HG02884 (cell line): ENCODE results near the gene MGAT5.
"Not testable (repeated sequence)": the region's sequence is repeated elsewhere in the genome, so short reads cannot be mapped to it uniquely, and the experiment has no call there.

Experiments used
- ATAC-seq: cut with Tn5 transposase; IDR thresholded peaks from one replicate; pipeline ENCODE4 v1.9.1; 2021; ENCODE audit warnings: mild to moderate bottlenecking, moderate library complexity; ENCODE audit not compliant: unreplicated experiment

MGAT5 gene

GRCh38 chr2:134276381-134277172 lies 22.7 kb downstream of the MGAT5 start:
- no peak for ATAC-seq

- no peak for ATAC-seq
These were observed 23.4 kb downstream of the MGAT5 start for GRCh38 chr2:134277223-134277622.

GRCh38 chr2:134278553-134278952 lies 24.7 kb downstream of the MGAT5 start:
- ATAC-seq, result no peak

- no peak for ATAC-seq
These were observed 25.5 kb downstream of the MGAT5 start for GRCh38 chr2:134279417-134279816.

GRCh38 chr2:134280231-134280630 lies 26.4 kb downstream of the MGAT5 start:
- ATAC-seq, result no peak

GRCh38 chr2:134280726-134281125 lies 26.9 kb downstream of the MGAT5 start:
- ATAC-seq, result no peak

GRCh38 chr2:134281815-134282419 lies 28.0 kb downstream of the MGAT5 start:
- no peak for ATAC-seq

GRCh38 chr2:134282629-134283400 lies 28.9 kb downstream of the MGAT5 start:
- peak; percentile 90 for ATAC-seq

- ATAC-seq, result no peak
These were observed 29.8 kb downstream of the MGAT5 start for GRCh38 chr2:134283661-134284060.

GRCh38 chr2:134284119-134284670 lies 30.3 kb downstream of the MGAT5 start:
- ATAC-seq, result no peak

- ATAC-seq, result peak; percentile 39
These were observed 33.5 kb downstream of the MGAT5 start for GRCh38 chr2:134287323-134287722.

GRCh38 chr2:134288814-134289213 lies 34.9 kb downstream of the MGAT5 start:
- ATAC-seq, result no peak

GRCh38 chr2:134289225-134289624 lies 35.4 kb downstream of the MGAT5 start:
- ATAC-seq, result no peak

- ATAC-seq, result peak; percentile 44
These were observed 36.5 kb downstream of the MGAT5 start for GRCh38 chr2:134290358-134290757.

- ATAC-seq, result no peak
These were observed 38.6 kb downstream of the MGAT5 start for GRCh38 chr2:134292514-134292913.

- no peak for ATAC-seq
These were observed 40.1 kb downstream of the MGAT5 start for GRCh38 chr2:134293719-134294537.

GRCh38 chr2:134294598-134294997 lies 40.7 kb downstream of the MGAT5 start:
- ATAC-seq, result not testable (repeated sequence)

GRCh38 chr2:134295441-134295840 lies 41.6 kb downstream of the MGAT5 start:
- ATAC-seq, result no peak

GRCh38 chr2:134296301-134296700 lies 42.4 kb downstream of the MGAT5 start:
- no peak for ATAC-seq

- ATAC-seq, result no peak
These were observed 45.5 kb downstream of the MGAT5 start for GRCh38 chr2:134299334-134299733.

- ATAC-seq, result no peak
These were observed 46.7 kb downstream of the MGAT5 start for GRCh38 chr2:134300585-134300984.
